H9 (cell line): ENCODE data around the gene CD86. TPM values are rescaled to one million over a fixed set of nuclear protein-coding genes. Genes with fewer than 3 reads are reported as not detected.

Source experiments
- DNase-seq: peaks from one replicate; pipeline ENCODE4 v3.0.0-alpha.2; 2017
- H2AFZ ChIP-seq: one replicate; pipeline ENCODE4 v1.6.1; 2013; ENCODE audit warnings: mild to moderate bottlenecking, low read length, control low read depth, moderate library complexity
- H2AK5ac ChIP-seq: 2 replicates; pipeline ENCODE4 v1.6.1; 2013; ENCODE audit warnings: low read length, control low read depth, mixed read lengths; ENCODE audit not compliant: insufficient read length
- H2BK120ac ChIP-seq: one replicate; pipeline ENCODE4 v1.6.1; 2013; ENCODE audit warnings: low read depth, mild to moderate bottlenecking, low read length, control low read depth, inconsistent platforms; ENCODE audit not compliant: poor library complexity, severe bottlenecking
- H2BK12ac ChIP-seq: 2 replicates; pipeline ENCODE4 v1.6.1; 2013; ENCODE audit warnings: low read length, control low read depth, mixed read lengths, low read depth; ENCODE audit not compliant: insufficient read length
- H2BK15ac ChIP-seq: 2 replicates; pipeline ENCODE4 v1.6.1; 2013; ENCODE audit warnings: low read depth, low read length, control low read depth
- H2BK20ac ChIP-seq: one replicate; pipeline ENCODE4 v1.6.1; 2013; ENCODE audit warnings: low read depth, mild to moderate bottlenecking, low read length, control low read depth, inconsistent platforms; ENCODE audit not compliant: poor library complexity, severe bottlenecking
- H2BK5ac ChIP-seq: 2 replicates; pipeline ENCODE4 v1.6.1; 2013; ENCODE audit warnings: low read length, control low read depth, mixed read lengths; ENCODE audit not compliant: insufficient read length
- H3K14ac ChIP-seq: 2 replicates; pipeline ENCODE4 v1.6.1; 2013; ENCODE audit warnings: low read length, control low read depth; ENCODE audit not compliant: insufficient read depth
- H3K18ac ChIP-seq: 2 replicates; pipeline ENCODE4 v1.6.1; 2013; ENCODE audit warnings: low read depth, mild to moderate bottlenecking, mixed read lengths, low read length, control low read depth; ENCODE audit not compliant: insufficient read length
- H3K23ac ChIP-seq: 2 replicates; pipeline ENCODE4 v1.6.1; 2013; ENCODE audit warnings: low read length, control low read depth, mixed read lengths, low read depth; ENCODE audit not compliant: insufficient read length
- H3K23me2 ChIP-seq: 2 replicates; pipeline ENCODE4 v1.6.1; 2013; ENCODE audit warnings: low read depth, mild to moderate bottlenecking, mixed read lengths, low read length, control low read depth; ENCODE audit not compliant: insufficient read length, poor library complexity, severe bottlenecking
- H3K27ac ChIP-seq: 2 replicates; pipeline ENCODE4 v1.5.1; 2013; ENCODE audit warnings: low read length, control low read depth, mixed read lengths, low read depth; ENCODE audit not compliant: insufficient read length
- H3K27me3 ChIP-seq: 2 replicates; pipeline ENCODE4 v1.6.1; 2013; ENCODE audit warnings: low read length, control low read depth, inconsistent platforms; ENCODE audit not compliant: insufficient read depth
- H3K4ac ChIP-seq: 2 replicates; pipeline ENCODE4 v1.6.1; 2013; ENCODE audit warnings: low read depth, mild to moderate bottlenecking, control low read depth, inconsistent platforms, low read length, moderate library complexity
- H3K4me1 ChIP-seq: 2 replicates; pipeline ENCODE4 v1.6.1; 2013; ENCODE audit warnings: low read length, control low read depth, inconsistent platforms; ENCODE audit not compliant: insufficient read depth
- H3K4me2 ChIP-seq: 2 replicates; pipeline ENCODE4 v1.6.1; 2013; ENCODE audit warnings: low read length, control low read depth, mixed read lengths; ENCODE audit not compliant: insufficient read length, insufficient read depth
- H3K56ac ChIP-seq: 2 replicates; pipeline ENCODE4 v1.6.1; 2013; ENCODE audit warnings: low read depth, mild to moderate bottlenecking, mixed read lengths, low read length, control low read depth; ENCODE audit not compliant: insufficient read length
- H3K79me1 ChIP-seq: 2 replicates; pipeline ENCODE4 v1.6.1; 2013; ENCODE audit warnings: low read depth, mild to moderate bottlenecking, moderate library complexity, low read length, control low read depth, inconsistent platforms; ENCODE audit not compliant: insufficient read depth, poor library complexity, severe bottlenecking
- H3K79me2 ChIP-seq: 2 replicates; pipeline ENCODE4 v1.6.1; 2013; ENCODE audit warnings: low read length, control low read depth, inconsistent platforms; ENCODE audit not compliant: insufficient read depth
- H3K9ac ChIP-seq: 2 replicates; pipeline ENCODE4 v1.6.1; 2013; ENCODE audit warnings: low read length, control low read depth, mixed read lengths; ENCODE audit not compliant: insufficient read length; ENCODE audit errors: extremely low read depth
- H3K9me3 ChIP-seq: one replicate; pipeline ENCODE4 v1.6.1; 2013; ENCODE audit warnings: low read depth, low read length, inconsistent platforms; ENCODE audit not compliant: control insufficient read depth
- H3T11ph ChIP-seq: one replicate; pipeline ENCODE4 v1.6.1; 2013; ENCODE audit warnings: mild to moderate bottlenecking, low read length, control low read depth, inconsistent platforms
- H4K20me1 ChIP-seq: one replicate; pipeline ENCODE4 v1.6.1; 2013; ENCODE audit not compliant: control insufficient read depth, insufficient read length, insufficient read depth
- H4K5ac ChIP-seq: 2 replicates; pipeline ENCODE4 v1.6.1; 2013; ENCODE audit warnings: low read depth, mild to moderate bottlenecking, mixed read lengths, low read length, control low read depth; ENCODE audit not compliant: insufficient read length
- H4K8ac ChIP-seq: replicated peaks from 2 replicates; pipeline ENCODE4 v1.6.1; 2013; ENCODE audit warnings: low read length, control low read depth, mixed read lengths, low read depth; ENCODE audit not compliant: insufficient read length
- H4K91ac ChIP-seq: 2 replicates; pipeline ENCODE4 v1.6.1; 2013; ENCODE audit warnings: low read depth, mild to moderate bottlenecking, moderate library complexity, mixed read lengths, low read length, control low read depth; ENCODE audit not compliant: insufficient read length
- H3K27ac Mint-ChIP-seq, 3 experiments: 2 replicates in 2 of 3; 3 replicates in 1 of 3; pipeline ENCODE4 v1.8.0; 2020 to 2021; ENCODE audit warnings: mixed read lengths in 3 of 3, mild to moderate bottlenecking in 1 of 3, moderate library complexity in 1 of 3
- H3K27me3 Mint-ChIP-seq: 2 replicates; pipeline ENCODE4 v1.8.0; 2021; ENCODE audit warnings: low read depth, mild to moderate bottlenecking, moderate library complexity, mixed read lengths
- H3K36me3 Mint-ChIP-seq, 3 experiments: 2 replicates in 2 of 3; 3 replicates in 1 of 3; pipeline ENCODE4 v1.8.0; 2020 to 2021; ENCODE audit warnings: low read depth in 3 of 3, mixed read lengths in 3 of 3; ENCODE audit not compliant: insufficient read depth in 1 of 3
- H3K4me1 Mint-ChIP-seq, 2 experiments: 2 replicates each; pipeline ENCODE4 v1.8.0; 2020; ENCODE audit warnings: mixed read lengths in 2 of 2
- H3K4me3 Mint-ChIP-seq, 2 experiments: 2 replicates in 1 of 2; 3 replicates in 1 of 2; pipeline ENCODE4 v1.8.0; 2020 to 2021; ENCODE audit warnings: mild to moderate bottlenecking in 2 of 2, mixed read lengths in 2 of 2, moderate library complexity in 1 of 2
- H3K9me3 Mint-ChIP-seq, 2 experiments: 2 replicates in 1 of 2; 3 replicates in 1 of 2; pipeline ENCODE4 v1.8.0; 2020; ENCODE audit warnings: mild to moderate bottlenecking in 2 of 2, mixed read lengths in 2 of 2, moderate library complexity in 1 of 2
- WGBS: extraction: QIAGEN DNeasy Blood & Tissue Kit; methylation state at CpG from one replicate; pipeline ENCODE4 v1.1.7; 2013; ENCODE audit warnings: missing lambda C conversion rate, low lambda C conversion rate, mixed read lengths; ENCODE audit not compliant: insufficient read length; ENCODE audit errors: extremely low coverage; 5-methylcytosine and 5-hydroxymethylcytosine counted together
- total RNA-seq: library from RNA; stranded (reverse); gene quantifications from 2 replicates; pipeline ENCODE4 v1.2.1, GENCODE V29; 2021
- TF ChIP-seq, protein P1 (sequence below): fragments of 200-600 bp; sonication (generic); conservative IDR thresholded peaks from 3 replicates; pipeline ENCODE4 v1.8.0; 2021; ENCODE audit warnings: antibody characterized with exemption, mild to moderate bottlenecking

Gene CD86
- total RNA-seq, 1 experiment from 2014 or later = not detected

DNA sequence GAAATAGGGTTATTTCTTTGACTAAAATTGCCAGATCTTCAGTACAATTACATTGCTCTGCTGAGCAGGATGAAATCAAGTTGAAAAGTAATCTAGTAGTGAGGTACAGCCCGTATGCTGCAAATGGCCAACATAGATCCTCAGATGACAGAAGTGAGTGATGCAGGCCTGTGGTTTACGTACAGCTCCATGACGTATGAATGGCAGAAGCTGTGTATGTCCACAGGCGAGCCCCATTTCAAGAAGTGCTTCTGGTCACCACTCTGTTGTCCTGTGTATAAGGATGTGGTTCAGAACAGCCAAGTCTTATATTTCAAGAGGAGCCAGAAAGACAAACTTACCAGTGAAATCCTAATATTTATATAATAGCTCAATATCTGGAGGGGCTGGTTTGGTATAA lies 9.2 kb downstream of the CD86 start:
- no peaks in the 10 kb centered on the region for H3K27me3 ChIP-seq
- Mint-ChIP-seq H3K9me3 (no peaks in the 10 kb centered on the region), H3K4me1 (peaks cover 5 to 7% of the 10 kb centered on the region in 2 experiments; a peak in 3 of 4 replicates), H3K27me3 (no peaks in the 10 kb centered on the region), H3K36me3 (no peaks in the 10 kb centered on the region), H3K4me3 (no peak overlapping the region), H3K27ac (no peak overlapping the region)
- H2BK12ac ChIP-seq = no peak overlapping the region
- H4K91ac ChIP-seq = no peak overlapping the region
- H2BK120ac ChIP-seq = no peak overlapping the region
- no peaks in the 10 kb centered on the region for H3K4me1 ChIP-seq
- H3K9me3 ChIP-seq = no peaks in the 10 kb centered on the region
- no CpG with 5 or more reads among the region's 4 CpGs for WGBS
- H3K18ac ChIP-seq = no peak overlapping the region
- no peak overlapping the region for H2BK20ac ChIP-seq
- no peaks in the 10 kb centered on the region for H3K79me2 ChIP-seq
- H3T11ph ChIP-seq = no peak overlapping the region
- no peak overlapping the region for H3K14ac ChIP-seq
- no peak overlapping the region for H3K9ac ChIP-seq
- no peak overlapping the region for H3K4ac ChIP-seq
- H3K27ac ChIP-seq = no peak overlapping the region
- no peaks in the 10 kb centered on the region for H4K20me1 ChIP-seq
- DNase-seq = no peak
- TF ChIP-seq, protein P1, sequence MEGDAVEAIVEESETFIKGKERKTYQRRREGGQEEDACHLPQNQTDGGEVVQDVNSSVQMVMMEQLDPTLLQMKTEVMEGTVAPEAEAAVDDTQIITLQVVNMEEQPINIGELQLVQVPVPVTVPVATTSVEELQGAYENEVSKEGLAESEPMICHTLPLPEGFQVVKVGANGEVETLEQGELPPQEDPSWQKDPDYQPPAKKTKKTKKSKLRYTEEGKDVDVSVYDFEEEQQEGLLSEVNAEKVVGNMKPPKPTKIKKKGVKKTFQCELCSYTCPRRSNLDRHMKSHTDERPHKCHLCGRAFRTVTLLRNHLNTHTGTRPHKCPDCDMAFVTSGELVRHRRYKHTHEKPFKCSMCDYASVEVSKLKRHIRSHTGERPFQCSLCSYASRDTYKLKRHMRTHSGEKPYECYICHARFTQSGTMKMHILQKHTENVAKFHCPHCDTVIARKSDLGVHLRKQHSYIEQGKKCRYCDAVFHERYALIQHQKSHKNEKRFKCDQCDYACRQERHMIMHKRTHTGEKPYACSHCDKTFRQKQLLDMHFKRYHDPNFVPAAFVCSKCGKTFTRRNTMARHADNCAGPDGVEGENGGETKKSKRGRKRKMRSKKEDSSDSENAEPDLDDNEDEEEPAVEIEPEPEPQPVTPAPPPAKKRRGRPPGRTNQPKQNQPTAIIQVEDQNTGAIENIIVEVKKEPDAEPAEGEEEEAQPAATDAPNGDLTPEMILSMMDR = no peak
- no peak overlapping the region for H3K23ac ChIP-seq
- H4K5ac ChIP-seq = no peak overlapping the region
- H3K23me2 ChIP-seq = no peaks in the 10 kb centered on the region
- H2BK5ac ChIP-seq = no peak overlapping the region
- H2AFZ ChIP-seq = no peak overlapping the region
- no peak overlapping the region for H2AK5ac ChIP-seq
- no peak overlapping the region for H2BK15ac ChIP-seq
- H4K8ac ChIP-seq = no peak overlapping the region
- no peak overlapping the region for H3K4me2 ChIP-seq
- H3K79me1 ChIP-seq = no peaks in the 10 kb centered on the region
- H3K56ac ChIP-seq = no peak overlapping the region
